ENCODE results near the gene GMPR.
A peak's percentile ranks its signal among the peaks of the same experiment; 100 is the strongest.

Gene GMPR

DNA sequence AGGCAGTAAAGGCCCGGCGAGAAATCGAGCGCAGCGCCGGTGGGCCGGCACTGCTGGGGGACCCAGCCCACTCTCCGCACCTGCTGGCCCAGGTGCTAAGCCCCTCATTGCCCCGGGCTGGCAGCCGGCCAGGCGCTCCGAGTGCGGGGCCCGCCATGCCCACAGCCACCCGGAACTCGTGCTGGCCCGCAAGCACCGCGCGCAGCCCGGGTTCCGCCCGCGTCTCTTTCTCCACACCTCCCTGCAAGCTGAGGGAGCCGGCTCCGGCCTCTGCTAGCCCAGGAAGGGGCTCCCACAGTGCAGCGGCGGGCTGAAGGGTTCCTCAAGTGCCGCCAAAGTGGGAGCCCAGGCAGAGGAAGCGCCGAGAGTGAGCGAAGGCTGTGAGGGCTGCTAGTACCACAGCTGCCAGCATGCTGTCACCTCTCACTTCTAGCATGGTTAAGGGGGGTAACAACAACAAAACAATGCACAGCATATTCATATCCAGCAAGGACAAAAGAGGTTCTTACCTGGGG lies 11.3 kb upstream of the GMPR start:
- TF ChIP-seq CTCF (IDR thresholded peaks at IDR 0.05) = no peak
- no peak overlapping the region for H3K27ac ChIP-seq
- no peak for DNase-seq (ENCODE audit: low spot score)
- H3K4me3 ChIP-seq = no peak overlapping the region

- Histone ChIP-seq H3K27ac (no peak overlapping the region), H3K4me3 (no peak overlapping the region)
- no peak for TF ChIP-seq CTCF (IDR thresholded peaks at IDR 0.05)
- DNase-seq (ENCODE audit: low spot score) = no peak
These were observed 10.8 kb upstream of the GMPR start for GRCh38 chr6:16227605-16228004.

- no peak for DNase-seq (ENCODE audit: low spot score)
- TF ChIP-seq CTCF (IDR thresholded peaks at IDR 0.05) = no peak
- H3K4me3 ChIP-seq = no peak overlapping the region
- H3K27ac ChIP-seq = no peak overlapping the region
These were observed 10.3 kb upstream of the GMPR start for GRCh38 chr6:16228043-16228442.

DNA sequence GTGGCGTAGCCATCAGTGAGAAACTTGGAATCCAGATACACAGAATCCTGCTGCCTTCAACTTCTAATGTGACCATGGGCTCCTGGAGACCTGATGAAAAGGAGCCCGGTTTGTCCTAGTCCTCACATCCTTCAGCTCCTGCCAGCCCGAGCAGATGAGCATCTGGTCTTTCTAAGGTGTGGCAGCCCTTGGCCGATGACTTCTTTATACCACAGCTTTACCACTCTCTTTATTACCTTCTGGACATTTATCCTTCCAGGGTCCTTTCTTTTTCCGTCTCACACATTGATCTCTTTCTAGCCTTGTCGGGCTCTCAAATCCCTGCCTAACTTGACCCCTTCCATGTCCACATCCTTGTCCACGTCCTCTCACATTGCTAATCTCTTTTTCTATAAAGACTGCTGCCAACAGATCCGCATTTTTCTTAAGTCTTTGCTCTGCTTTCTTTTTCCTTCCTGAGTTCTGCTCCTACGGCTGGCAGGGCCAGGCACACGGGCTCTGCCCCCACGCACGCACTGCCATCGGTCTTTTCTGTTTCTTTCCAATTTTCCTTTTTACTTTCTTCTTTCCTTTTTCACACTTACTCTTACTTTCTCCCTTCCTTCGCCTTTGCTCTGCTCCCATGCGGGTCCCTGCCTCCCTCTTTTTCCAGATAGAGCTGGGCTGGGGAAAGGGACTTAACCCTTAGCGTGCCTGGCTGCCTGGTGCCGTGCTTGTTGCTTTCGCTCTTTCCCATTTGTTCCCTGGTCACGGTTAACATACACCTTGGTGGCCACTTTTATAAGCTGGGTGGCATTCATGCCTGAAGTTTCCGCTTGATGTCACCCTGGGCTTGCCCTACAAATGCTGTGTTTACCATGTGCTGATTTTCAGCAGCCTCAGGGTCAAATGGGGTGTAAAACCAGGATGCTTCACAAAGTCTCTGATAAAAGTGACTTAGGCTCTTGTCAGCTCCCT lies 9.4 kb upstream of the GMPR start:
- Histone ChIP-seq H3K4me3 (peak overlapping the region; percentile 51), H3K27ac (no peak overlapping the region)
- no peak for DNase-seq (ENCODE audit: low spot score)
- no peak for TF ChIP-seq CTCF (IDR thresholded peaks at IDR 0.05)

GRCh38 chr6:16229700-16230099 lies 8.7 kb upstream of the GMPR start:
- DNase-seq (ENCODE audit: low spot score) = no peak
- TF ChIP-seq CTCF (IDR thresholded peaks at IDR 0.05) = no peak
- no peak overlapping the region for H3K27ac ChIP-seq
- no peak overlapping the region for H3K4me3 ChIP-seq

DNA sequence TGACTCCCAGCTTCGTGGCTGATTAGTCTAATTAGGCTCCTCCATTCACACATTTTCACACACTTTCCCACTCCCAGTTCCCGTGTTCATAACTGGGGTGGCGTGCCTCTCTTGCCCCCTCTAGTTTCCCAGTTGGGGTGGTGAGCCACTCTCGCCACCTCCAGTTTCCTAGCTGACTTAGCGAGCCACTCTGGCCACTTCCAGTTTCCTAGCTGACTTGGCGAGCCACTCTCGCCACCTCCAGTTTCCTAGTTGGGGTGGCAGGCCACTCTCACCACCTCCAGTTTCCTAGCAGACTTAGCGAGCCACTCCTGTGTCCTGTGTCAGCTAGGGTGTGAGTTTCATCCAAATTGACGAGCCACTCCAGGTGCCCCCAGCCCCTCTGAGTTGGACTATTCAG lies 7.4 kb upstream of the GMPR start:
- Histone ChIP-seq H3K4me3 (no peak overlapping the region), H3K27ac (no peak overlapping the region)
- TF ChIP-seq CTCF (IDR thresholded peaks at IDR 0.05) = no peak
- no peak for DNase-seq (ENCODE audit: low spot score)

- H3K27ac ChIP-seq = no peak overlapping the region
- no peak for DNase-seq (ENCODE audit: low spot score)
- no peak for TF ChIP-seq CTCF (IDR thresholded peaks at IDR 0.05)
- no peak overlapping the region for H3K4me3 ChIP-seq
These were observed 6.3 kb upstream of the GMPR start for GRCh38 chr6:16232086-16232485.
